HG03571 (cell line): ENCODE measurements around the gene CACNA1E.
"Not testable (repeated sequence)": the region's sequence is repeated elsewhere in the genome, so short reads cannot be mapped to it uniquely, and the experiment has no call there.

Experiments used
- ATAC-seq: cut with Tn5 transposase; IDR thresholded peaks from one replicate; pipeline ENCODE4 v1.9.1; 2021; ENCODE audit not compliant: unreplicated experiment

Gene CACNA1E

GRCh38 chr1:181514298-181515290 is 31.3 kb downstream of the CACNA1E start:
- ATAC-seq = peak; percentile 87

DNA sequence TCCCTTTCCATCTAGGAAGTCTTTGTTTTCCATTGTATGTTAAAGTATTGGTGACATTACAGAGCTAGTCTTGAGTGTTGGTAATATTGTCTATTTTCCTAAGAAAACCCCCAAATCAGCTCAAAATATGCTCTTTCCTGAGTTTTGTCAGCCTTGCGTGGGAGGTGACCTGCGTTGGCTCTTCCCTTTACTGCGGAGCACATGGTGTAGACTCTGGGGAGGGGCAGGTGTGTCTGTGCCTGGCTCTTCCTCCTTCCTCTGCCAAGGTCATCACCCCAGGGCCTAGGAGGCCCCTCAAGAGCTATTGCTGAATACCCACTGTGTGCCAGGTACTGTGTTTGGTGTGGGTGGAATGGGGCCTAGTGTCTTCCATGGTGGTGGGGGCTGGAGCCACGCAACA is 33.4 kb downstream of the CACNA1E start:
- ATAC-seq = no peak

GRCh38 chr1:181517181-181517875 is 34.0 kb downstream of the CACNA1E start:
- ATAC-seq = no peak

DNA sequence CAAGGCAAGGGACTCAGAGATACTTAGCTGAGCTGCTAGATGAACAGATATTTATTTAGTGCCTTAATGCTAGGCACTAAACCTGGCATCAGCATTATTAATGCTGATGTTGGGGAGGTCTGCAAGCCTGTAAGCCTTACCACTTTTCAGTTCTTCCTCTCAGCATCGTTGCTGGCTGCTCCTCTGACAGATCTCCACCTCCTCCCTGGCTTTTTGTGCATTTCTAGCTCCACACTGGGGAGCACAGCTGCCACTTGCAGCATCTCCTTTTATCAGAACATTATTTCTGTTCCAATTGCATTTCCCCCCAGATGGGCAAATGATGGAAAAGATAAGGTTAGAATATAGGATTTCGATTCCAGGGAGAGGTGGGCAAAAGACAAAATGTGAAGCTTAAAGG is 34.8 kb downstream of the CACNA1E start:
- ATAC-seq = no peak

GRCh38 chr1:181522864-181523263 is 39.5 kb downstream of the CACNA1E start:
- ATAC-seq = no peak

DNA sequence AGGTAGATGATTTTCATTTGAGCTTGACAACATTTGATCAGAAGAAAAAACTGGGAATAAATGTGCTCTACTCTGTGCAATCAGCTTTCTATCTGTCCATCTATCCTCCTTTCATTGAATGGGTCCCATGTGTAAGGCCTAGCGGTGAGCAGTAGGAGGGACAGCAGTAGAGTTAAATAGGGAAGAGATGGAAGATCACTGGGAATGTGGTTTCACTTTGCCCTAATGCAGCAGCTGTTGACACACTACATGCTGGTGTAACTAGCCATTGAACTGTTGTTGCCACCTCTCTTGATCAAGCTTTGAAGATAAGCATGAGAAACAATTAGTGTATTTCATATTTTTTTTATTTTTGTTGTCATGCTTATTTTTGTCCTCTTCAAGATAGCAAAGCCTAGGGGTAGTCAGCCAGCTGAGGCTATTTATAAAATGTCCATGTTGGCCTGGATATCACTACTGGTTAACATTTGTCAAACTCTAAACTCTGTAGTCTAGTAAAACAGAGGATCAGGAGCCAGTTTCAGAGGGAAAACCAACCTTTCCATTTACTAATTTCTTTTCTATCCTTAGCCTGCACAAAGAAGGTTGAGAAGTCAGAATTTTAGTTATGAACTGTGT is 41.9 kb downstream of the CACNA1E start:
- no peak for ATAC-seq

DNA sequence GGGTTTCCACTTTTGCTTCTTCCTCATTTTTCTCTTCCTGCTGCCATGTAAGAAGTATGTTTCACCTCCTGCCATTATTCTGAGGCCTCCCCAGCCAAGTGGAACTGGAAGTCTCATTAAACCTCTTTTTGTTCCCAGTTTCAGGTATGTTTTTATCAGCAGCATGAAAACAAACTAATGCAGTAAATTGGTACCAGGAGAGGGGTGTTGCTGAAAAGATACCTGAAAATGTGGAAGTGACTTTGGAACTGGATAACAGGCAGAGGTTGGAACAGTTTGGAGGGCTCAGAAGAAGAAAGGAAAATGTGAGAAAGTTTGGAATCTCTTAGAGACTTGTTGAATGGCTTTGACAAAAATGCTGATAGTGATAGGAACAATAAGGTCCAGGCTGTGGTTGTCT is 44.9 kb downstream of the CACNA1E start:
- not testable (repeated sequence) for ATAC-seq

DNA sequence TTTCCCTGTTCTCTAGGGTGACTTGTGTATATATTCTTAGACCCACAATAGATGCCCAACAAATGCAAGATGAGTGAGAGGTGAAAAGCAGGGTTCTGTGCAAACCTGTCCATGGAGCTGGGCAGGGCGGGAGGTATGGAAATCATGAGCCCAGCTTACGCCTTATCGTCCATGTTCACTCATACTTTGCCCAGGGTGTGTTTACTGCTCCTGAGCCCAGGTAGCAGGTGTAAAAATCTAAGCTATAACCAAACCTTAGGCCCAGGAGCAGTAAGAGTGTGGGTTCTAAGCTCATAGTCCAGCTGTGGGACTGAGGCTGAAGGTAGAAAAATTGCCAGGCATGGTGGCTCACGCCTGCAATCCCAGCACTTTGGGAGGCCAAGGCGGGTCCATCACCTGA is 48.1 kb downstream of the CACNA1E start:
- ATAC-seq = no peak

- no peak for ATAC-seq
Measured at GRCh38 chr1:181531951-181532600, 48.8 kb downstream of the CACNA1E start.

DNA sequence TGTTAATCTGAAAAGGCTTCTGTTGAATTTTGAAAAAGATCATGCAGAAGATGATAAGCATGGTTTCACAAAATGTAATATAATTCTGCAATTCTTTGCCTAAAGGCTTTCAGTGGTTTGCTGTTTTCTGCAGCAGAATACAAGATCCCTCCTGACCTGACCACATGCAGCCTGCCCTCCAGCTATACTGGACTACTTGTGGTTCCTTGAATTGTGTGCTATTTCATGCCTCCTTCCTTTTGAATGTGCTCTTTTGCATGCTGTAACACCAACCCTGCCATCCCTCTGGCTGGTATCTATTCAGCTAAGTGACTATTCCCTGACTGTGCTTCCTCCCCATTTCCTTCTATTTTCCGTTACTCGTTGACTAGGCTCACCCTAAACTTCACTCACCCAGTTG is 55.5 kb downstream of the CACNA1E start:
- no peak for ATAC-seq

DNA sequence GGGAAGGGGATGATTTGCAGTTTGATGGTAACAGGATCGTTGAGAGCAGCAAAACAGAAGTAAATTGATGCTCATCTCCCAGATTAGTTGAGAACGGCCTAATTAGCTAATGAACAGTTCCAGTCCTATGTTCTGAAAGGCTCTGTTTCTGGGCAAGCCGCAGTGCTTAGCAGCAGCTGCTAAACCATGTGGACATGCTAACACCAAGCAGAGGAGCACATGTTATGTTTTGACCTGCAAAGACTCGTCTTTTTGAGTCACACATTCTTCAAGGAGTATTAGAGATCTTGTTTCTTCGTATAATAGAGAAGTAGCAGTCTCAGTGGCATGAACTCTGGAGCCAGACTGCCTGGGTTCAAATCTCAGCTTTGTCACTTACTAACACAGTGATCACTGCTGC is 58.1 kb downstream of the CACNA1E start:
- no peak for ATAC-seq

- no peak for ATAC-seq
Measured at GRCh38 chr1:181541947-181542346, 58.6 kb downstream of the CACNA1E start.

GRCh38 chr1:181542406-181542805 is 59.1 kb downstream of the CACNA1E start:
- ATAC-seq = not testable (repeated sequence)

- no peak for ATAC-seq
Measured at GRCh38 chr1:181545395-181545794, 62.1 kb downstream of the CACNA1E start.

DNA sequence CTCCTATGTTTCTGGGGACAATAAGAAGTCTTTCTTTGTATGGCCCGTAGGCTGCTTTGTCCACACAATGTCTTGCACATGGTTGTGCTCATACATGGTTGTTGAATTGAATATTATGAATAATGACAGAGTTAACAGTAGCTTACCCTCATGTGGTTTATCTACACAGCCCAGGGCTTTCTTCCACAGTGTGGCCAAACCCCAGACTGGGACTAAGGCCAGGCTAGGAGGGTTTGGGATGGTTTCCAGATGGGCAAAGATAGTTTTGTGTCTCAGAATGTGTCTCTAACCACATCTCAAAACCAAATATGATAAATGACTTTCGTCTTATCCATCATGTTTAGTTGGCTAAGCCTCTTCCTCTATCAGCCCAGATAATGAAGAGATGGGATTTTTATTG is 65.2 kb downstream of the CACNA1E start:
- no peak for ATAC-seq

DNA sequence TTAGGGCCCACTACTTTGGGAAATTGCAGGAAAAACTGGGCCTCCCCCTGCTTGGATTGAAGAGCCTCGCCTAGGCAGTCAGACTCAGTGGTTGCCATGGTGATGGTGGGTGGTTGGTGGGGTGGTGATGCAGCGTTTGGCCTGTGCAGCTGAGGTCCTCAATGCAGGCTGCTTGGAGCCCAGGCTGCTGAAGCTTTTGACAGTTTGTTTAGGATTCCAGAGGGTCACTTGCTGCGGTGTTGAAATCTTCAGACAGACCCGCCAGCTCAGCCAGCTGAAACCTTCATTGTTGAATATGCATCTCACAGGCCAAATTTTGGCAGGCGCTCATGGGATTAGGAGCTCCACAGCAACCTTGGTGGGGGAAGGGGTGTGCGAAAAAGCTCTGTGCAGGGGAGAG is 67.9 kb downstream of the CACNA1E start:
- no peak for ATAC-seq

DNA sequence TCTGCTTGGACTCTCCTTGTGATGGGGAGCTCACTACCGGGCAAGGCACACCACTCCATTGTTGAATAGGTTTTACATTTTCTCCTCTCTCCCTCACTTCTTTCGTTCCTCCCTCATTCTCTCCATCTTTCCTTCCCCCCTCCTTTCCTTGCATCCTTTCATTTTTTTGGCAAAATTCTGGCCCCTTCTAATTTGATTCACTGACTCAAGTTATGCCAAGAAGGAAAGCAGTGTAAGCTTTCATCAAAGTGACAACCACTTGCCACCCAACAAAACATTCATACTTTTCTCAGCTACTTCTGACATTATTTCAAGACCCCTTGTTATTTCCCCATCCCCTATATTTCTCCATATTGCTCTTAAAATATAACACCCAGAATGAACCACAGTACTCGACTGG is 68.4 kb downstream of the CACNA1E start:
- no peak for ATAC-seq

GRCh38 chr1:181554465-181554864 is 71.1 kb downstream of the CACNA1E start:
- ATAC-seq = no peak

DNA sequence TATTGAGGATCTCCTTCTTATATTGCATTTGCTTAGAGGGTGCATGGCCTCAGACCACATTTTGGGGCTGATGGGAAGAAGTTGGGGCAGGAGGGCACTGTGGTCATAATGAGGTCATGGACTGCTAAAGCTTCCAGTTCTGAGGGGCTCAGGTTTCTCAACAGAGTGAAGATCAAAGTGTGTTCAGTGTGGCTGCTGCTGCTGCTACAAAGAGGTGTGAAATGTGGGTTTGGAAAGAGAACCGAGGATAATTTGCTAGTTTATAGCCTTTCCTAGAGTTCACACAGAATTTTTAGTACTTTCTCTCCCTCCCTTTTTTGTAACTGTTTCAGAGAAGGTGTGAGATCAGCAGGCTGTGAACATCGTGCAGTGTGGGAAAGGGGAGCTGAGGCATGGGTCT is 73.3 kb downstream of the CACNA1E start:
- ATAC-seq = no peak

DNA sequence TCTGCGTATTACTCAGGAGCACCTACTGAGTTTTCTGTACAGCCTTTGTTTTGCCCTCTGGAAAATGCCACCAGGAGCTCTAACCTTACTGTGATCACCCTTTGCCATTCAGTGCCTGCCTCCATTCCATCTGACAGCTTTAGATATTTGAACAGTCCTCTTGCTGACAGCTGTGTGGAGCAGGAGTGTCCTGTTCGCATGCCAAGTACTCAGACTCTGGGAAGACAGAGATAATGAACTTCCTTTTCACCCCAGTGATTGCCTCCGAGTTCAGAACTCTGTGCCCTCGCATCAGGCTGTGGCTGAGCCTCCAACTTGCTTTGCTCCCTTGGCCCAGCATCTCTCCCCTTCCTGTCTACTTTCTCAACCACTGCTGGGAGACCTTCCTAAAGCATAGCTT is 74.0 kb downstream of the CACNA1E start:
- ATAC-seq = no peak

GRCh38 chr1:181558416-181558815 is 75.1 kb downstream of the CACNA1E start:
- no peak for ATAC-seq
